Measurements from ENCODE around the gene ARFGAP2. TPM values are rescaled to one million over a fixed set of nuclear protein-coding genes. Genes with fewer than 3 reads are reported as not detected.

The ARFGAP2 gene
- total and polyA plus RNA-seq, 7 donors, result 46.8 to 185 (median 85.0) TPM

GRCh38 chr11:47144541-47144940 lies 32.1 kb downstream of the ARFGAP2 start:
- Histone ChIP-seq H3K9me3 (no peaks in the 10 kb centered on the region), H3K27me3 (no peaks in the 10 kb centered on the region), H3K4me1 (peaks cover 0 to 27% (median 23%) of the 10 kb centered on the region in 4 donors), H3K36me3 (no peaks in the 10 kb centered on the region), H3K27ac (no peak overlapping the region), H3K4me3 (no peak overlapping the region)
- peak; percentile 18 for DNase-seq
- intact Hi-C loops (cut with DNase I), result no loop called here
- WGBS, 2 donors, result 91 to 92% methylated on average over 3 of the region's 3 CpGs
- no peak for TF ChIP-seq EP300 (IDR thresholded peaks at IDR 0.05)
- no peak for TF ChIP-seq POLR2AphosphoS5 (IDR thresholded peaks at IDR 0.05)
- no peak for TF ChIP-seq POLR2A (IDR thresholded peaks at IDR 0.05)
- TF ChIP-seq CTCF (IDR thresholded peaks at IDR 0.05), result no peak

- TF ChIP-seq POLR2A (IDR thresholded peaks at IDR 0.05) (no peak), POLR2AphosphoS5 (IDR thresholded peaks at IDR 0.05) (peak in 1 of 4 donors; percentile 39), CTCF (IDR thresholded peaks at IDR 0.05) (no peak), EP300 (IDR thresholded peaks at IDR 0.05) (no peak)
- H3K4me3 ChIP-seq, result no peak overlapping the region
- no peaks in the 10 kb centered on the region for H3K27me3 ChIP-seq
- 63 to 73% methylated on average over 3 of the region's 3 CpGs for WGBS, 2 donors
- peak; percentile 81 for DNase-seq
- H3K27ac ChIP-seq, result peak overlapping the region in 2 of 4 donors; percentile 55
- peaks cover 0 to 15% (median 11%) of the 10 kb centered on the region in 4 donors for H3K4me1 ChIP-seq
- no peaks in the 10 kb centered on the region for H3K9me3 ChIP-seq
- intact Hi-C loops (cut with DNase I), result no loop called here
- no peaks in the 10 kb centered on the region for H3K36me3 ChIP-seq
Observed at GRCh38 chr11:47143322-47143721, 33.4 kb downstream of the ARFGAP2 start.

- H3K9me3 ChIP-seq, result no peaks in the 10 kb centered on the region
- H3K36me3 ChIP-seq, result peaks cover 0 to 11% (median 3%) of the 10 kb centered on the region in 4 donors
- WGBS, 2 donors, result 90% methylated on average over 4 of the region's 4 CpGs
- no peak for DNase-seq
- H3K27ac ChIP-seq, result no peak overlapping the region
- H3K4me3 ChIP-seq, result no peak overlapping the region
- H3K4me1 ChIP-seq, result peaks cover 0 to 14% (median 10%) of the 10 kb centered on the region in 4 donors
- TF ChIP-seq CTCF (IDR thresholded peaks at IDR 0.05) (no peak), POLR2AphosphoS5 (IDR thresholded peaks at IDR 0.05) (no peak), POLR2A (IDR thresholded peaks at IDR 0.05) (no peak), EP300 (IDR thresholded peaks at IDR 0.05) (no peak)
- H3K27me3 ChIP-seq, result no peaks in the 10 kb centered on the region
- intact Hi-C loops (cut with DNase I), result no loop called here
Observed at GRCh38 chr11:47139878-47140277, 36.8 kb downstream of the ARFGAP2 start.

GRCh38 chr11:47137476-47137875 lies 39.2 kb downstream of the ARFGAP2 start:
- no peak overlapping the region for H3K4me3 ChIP-seq
- WGBS, 2 donors, result 97 to 98% methylated on average over 2 of the region's 2 CpGs
- no peaks in the 10 kb centered on the region for H3K9me3 ChIP-seq
- no peaks in the 10 kb centered on the region for H3K27me3 ChIP-seq
- intact Hi-C loops (cut with DNase I), result no loop called here
- no peak overlapping the region for H3K27ac ChIP-seq
- TF ChIP-seq POLR2A (IDR thresholded peaks at IDR 0.05) (no peak), POLR2AphosphoS5 (IDR thresholded peaks at IDR 0.05) (no peak), EP300 (IDR thresholded peaks at IDR 0.05) (no peak), CTCF (IDR thresholded peaks at IDR 0.05) (no peak)
- peaks cover 0 to under 1% (median under 1%) of the 10 kb centered on the region in 4 donors for H3K4me1 ChIP-seq
- DNase-seq, result peak; percentile 2
- peaks cover 0 to 11% (median 3%) of the 10 kb centered on the region in 4 donors for H3K36me3 ChIP-seq

- H3K27ac ChIP-seq, result no peak overlapping the region
- 91 to 97% methylated on average over 3 of the region's 3 CpGs for WGBS, 2 donors
- no peak for TF ChIP-seq EP300 (IDR thresholded peaks at IDR 0.05)
- no peak for TF ChIP-seq POLR2AphosphoS5 (IDR thresholded peaks at IDR 0.05)
- TF ChIP-seq CTCF (IDR thresholded peaks at IDR 0.05), result no peak
- no peak for TF ChIP-seq POLR2A (IDR thresholded peaks at IDR 0.05)
- no peak overlapping the region for H3K4me3 ChIP-seq
- no peaks in the 10 kb centered on the region for H3K27me3 ChIP-seq
- peaks cover 0 to 11% (median 3%) of the 10 kb centered on the region in 4 donors for H3K36me3 ChIP-seq
- H3K4me1 ChIP-seq, result no peaks in the 10 kb centered on the region
- no peaks in the 10 kb centered on the region for H3K9me3 ChIP-seq
- intact Hi-C loops (cut with DNase I), result no loop called here
- DNase-seq, result peak; percentile 14
Observed at GRCh38 chr11:47136921-47137320, 39.8 kb downstream of the ARFGAP2 start.
